GM20000 (cell line): ENCODE measurements around the gene MAST4.
"Not testable (repeated sequence)": the region's sequence is repeated elsewhere in the genome, so short reads cannot be mapped to it uniquely, and the experiment has no call there.

Source experiments
- DNase-seq: peaks from one replicate; pipeline ENCODE4 v3.0.0; 2012; ENCODE audit warnings: low spot score
- CTCF ChIP-seq: IDR thresholded peaks from 2 replicates; pipeline ENCODE4 v1.5.1; 2012; ENCODE audit warnings: mild to moderate bottlenecking, control low read depth; ENCODE audit errors: extremely low read depth, missing control alignments

Gene MAST4

GRCh38 chr5:67163863-67164595 is 567.8 kb downstream of the MAST4 start:
- no peak for TF ChIP-seq CTCF
- DNase-seq: peak; percentile 19

DNA sequence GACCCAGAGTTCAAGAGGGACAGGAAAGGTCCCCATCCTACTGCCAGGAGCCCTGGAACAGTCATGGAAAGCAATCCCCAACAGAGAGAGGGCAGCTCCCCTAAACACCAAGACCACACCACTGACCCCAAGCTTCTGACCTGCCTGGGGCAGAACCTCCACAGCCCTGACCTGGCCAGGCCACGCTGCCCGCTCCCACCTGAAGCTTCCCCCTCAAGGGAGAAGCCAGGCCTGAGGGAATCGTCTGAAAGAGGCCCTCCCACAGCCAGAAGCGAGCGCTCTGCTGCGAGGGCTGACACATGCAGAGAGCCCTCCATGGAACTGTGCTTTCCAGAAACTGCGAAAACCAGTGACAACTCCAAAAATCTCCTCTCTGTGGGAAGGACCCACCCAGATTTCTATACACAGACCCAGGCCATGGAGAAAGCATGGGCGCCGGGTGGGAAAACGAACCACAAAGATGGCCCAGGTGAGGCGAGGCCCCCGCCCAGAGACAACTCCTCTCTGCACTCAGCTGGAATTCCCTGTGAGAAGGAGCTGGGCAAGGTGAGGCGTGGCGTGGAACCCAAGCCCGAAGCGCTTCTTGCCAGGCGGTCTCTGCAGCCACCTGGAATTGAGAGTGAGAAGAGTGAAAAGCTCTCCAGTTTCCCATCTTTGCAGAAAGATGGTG is 568.8 kb downstream of the MAST4 start:
- peak; percentile 19 for DNase-seq
- TF ChIP-seq CTCF: no peak

DNA sequence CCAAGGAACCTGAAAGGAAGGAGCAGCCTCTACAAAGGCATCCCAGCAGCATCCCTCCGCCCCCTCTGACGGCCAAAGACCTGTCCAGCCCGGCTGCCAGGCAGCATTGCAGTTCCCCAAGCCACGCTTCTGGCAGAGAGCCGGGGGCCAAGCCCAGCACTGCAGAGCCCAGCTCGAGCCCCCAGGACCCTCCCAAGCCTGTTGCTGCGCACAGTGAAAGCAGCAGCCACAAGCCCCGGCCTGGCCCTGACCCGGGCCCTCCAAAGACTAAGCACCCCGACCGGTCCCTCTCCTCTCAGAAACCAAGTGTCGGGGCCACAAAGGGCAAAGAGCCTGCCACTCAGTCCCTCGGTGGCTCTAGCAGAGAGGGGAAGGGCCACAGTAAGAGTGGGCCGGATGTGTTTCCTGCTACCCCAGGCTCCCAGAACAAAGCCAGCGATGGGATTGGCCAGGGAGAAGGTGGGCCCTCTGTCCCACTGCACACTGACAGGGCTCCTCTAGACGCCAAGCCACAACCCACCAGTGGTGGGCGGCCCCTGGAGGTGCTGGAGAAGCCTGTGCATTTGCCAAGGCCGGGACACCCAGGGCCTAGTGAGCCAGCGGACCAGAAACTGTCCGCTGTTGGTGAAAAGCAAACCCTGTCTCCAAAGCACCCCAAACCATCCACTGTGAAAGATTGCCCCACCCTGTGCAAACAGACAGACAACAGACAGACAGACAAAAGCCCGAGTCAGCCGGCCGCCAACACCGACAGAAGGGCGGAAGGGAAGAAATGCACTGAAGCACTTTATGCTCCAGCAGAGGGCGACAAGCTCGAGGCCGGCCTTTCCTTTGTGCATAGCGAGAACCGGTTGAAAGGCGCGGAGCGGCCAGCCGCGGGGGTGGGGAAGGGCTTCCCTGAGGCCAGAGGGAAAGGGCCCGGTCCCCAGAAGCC is 569.6 kb downstream of the MAST4 start:
- peak; percentile 87 for DNase-seq
- TF ChIP-seq CTCF: peak; percentile 57

DNA sequence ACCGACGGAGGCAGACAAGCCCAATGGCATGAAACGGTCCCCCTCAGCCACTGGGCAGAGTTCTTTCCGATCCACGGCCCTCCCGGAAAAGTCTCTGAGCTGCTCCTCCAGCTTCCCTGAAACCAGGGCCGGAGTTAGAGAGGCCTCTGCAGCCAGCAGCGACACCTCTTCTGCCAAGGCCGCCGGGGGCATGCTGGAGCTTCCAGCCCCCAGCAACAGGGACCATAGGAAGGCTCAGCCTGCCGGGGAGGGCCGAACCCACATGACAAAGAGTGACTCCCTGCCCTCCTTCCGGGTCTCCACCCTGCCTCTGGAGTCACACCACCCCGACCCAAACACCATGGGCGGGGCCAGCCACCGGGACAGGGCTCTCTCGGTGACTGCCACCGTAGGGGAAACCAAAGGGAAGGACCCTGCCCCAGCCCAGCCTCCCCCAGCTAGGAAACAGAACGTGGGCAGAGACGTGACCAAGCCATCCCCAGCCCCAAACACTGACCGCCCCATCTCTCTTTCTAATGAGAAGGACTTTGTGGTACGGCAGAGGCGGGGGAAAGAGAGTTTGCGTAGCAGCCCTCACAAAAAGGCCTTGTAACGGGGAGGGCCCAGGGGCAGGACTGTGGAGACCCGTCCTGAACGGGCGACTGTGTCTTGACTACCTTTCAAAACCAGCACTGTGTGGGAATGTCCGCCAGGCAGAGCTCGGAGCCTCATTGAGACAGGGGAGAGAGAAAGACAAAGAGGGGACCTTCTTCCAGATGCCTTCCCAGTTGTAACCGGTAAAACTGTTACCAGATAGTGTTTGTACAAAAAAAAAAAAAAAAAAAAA is 570.5 kb downstream of the MAST4 start:
- DNase-seq: peak; percentile 40

DNA sequence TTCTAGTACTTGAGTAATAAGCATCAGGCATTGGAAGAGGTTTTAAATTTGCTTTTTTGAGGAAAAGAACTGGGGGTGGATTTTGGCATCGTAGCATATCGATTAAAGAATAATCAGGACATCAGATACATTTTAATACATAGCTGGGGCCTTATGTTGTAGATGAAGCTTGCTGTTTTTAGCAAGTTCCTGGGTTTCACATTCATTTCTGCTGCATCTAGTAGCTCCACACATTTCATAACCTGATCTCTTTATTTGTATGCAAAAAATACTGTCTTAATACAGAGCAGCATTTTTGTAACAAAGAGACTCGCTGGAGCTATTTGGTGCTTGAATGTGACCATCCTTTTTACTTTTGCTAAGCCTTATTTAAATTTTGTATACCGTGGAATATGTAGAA is 571.9 kb downstream of the MAST4 start:
- no peak for DNase-seq
- TF ChIP-seq CTCF: no peak

More for the DNA sequence above, 570.5 kb downstream of the MAST4 start:
- no peak for TF ChIP-seq CTCF

DNA sequence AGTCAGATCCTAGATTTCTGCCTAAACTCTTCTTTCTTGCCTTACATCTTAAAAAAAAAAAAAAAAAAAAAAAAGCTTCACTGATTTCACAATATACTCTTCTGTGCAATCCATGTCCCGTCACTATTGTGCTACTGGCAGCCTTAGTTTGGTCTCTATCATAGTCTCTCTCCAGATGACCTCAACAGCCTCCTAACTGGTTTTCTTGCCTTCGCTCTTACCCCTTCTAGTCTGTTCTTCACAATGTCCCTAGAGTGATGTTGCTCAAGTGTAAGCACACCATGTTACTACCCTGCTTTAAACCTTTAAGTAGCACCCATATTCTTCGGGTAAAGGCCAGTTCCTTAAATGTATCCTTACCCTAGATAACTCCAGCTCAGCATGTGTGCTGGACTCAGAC is 574.6 kb downstream of the MAST4 start:
- TF ChIP-seq CTCF: no peak
- no peak for DNase-seq

- DNase-seq: not testable (repeated sequence)
These were observed 577.2 kb downstream of the MAST4 start for GRCh38 chr5:67173351-67173750.
